HFF-Myc (cell line): Measurements from ENCODE around the gene CLDN7.

ENCODE experiments used
- DNase-seq: peaks from one replicate; pipeline ENCODE4 v3.0.0-alpha.2; 2011; ENCODE audit warnings: low read depth; ENCODE audit errors: extremely low read depth
- H3K4me3 ChIP-seq: replicated peaks from 2 replicates; pipeline ENCODE4 v1.5.1; 2011; ENCODE audit warnings: low read depth, mild to moderate bottlenecking, control low read depth, low read length
- TF ChIP-seq, protein P1 (sequence below): IDR thresholded peaks from 2 replicates; pipeline ENCODE4 v1.5.1; 2012; ENCODE audit warnings: mild to moderate bottlenecking, low read depth, low read length, control low read depth; ENCODE audit errors: missing control alignments

CLDN7 gene

GRCh38 chr17:7218758-7219157 is 43.5 kb downstream of the CLDN7 start:
- TF ChIP-seq, protein P1, sequence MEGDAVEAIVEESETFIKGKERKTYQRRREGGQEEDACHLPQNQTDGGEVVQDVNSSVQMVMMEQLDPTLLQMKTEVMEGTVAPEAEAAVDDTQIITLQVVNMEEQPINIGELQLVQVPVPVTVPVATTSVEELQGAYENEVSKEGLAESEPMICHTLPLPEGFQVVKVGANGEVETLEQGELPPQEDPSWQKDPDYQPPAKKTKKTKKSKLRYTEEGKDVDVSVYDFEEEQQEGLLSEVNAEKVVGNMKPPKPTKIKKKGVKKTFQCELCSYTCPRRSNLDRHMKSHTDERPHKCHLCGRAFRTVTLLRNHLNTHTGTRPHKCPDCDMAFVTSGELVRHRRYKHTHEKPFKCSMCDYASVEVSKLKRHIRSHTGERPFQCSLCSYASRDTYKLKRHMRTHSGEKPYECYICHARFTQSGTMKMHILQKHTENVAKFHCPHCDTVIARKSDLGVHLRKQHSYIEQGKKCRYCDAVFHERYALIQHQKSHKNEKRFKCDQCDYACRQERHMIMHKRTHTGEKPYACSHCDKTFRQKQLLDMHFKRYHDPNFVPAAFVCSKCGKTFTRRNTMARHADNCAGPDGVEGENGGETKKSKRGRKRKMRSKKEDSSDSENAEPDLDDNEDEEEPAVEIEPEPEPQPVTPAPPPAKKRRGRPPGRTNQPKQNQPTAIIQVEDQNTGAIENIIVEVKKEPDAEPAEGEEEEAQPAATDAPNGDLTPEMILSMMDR, result no peak
- no peak overlapping the region for H3K4me3 ChIP-seq

DNA sequence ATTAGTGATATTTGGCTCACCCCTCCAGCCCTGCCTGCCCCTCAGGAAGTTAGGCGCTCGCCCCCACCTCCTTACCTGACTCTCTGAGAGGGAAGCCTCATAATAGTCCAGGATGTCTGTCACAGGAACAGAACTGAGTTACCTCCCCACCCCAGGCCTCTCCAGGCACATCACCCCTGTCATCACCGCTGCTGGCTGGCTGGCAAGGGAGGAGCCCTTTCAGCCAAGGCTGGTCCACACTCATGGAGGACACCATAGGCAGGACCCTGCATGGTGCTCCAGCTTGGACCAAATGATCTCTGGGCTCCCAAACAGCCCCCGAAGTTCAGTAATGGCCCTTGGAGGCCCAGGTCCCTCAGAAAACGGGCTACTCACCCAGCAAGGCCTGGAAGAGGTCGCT is 44.1 kb downstream of the CLDN7 start:
- H3K4me3 ChIP-seq, result peak overlapping the region; percentile 63; the same call in 1 of the 2 replicates
- TF ChIP-seq, protein P1, result no peak
- no peak for DNase-seq

More at GRCh38 chr17:7218758-7219157, 43.5 kb downstream of the CLDN7 start:
- no peak for DNase-seq

- DNase-seq, result no peak
- TF ChIP-seq, protein P1, result no peak
- peak overlapping the region; percentile 63 for H3K4me3 ChIP-seq
Measured at GRCh38 chr17:7217113-7217987, 44.9 kb downstream of the CLDN7 start.

DNA sequence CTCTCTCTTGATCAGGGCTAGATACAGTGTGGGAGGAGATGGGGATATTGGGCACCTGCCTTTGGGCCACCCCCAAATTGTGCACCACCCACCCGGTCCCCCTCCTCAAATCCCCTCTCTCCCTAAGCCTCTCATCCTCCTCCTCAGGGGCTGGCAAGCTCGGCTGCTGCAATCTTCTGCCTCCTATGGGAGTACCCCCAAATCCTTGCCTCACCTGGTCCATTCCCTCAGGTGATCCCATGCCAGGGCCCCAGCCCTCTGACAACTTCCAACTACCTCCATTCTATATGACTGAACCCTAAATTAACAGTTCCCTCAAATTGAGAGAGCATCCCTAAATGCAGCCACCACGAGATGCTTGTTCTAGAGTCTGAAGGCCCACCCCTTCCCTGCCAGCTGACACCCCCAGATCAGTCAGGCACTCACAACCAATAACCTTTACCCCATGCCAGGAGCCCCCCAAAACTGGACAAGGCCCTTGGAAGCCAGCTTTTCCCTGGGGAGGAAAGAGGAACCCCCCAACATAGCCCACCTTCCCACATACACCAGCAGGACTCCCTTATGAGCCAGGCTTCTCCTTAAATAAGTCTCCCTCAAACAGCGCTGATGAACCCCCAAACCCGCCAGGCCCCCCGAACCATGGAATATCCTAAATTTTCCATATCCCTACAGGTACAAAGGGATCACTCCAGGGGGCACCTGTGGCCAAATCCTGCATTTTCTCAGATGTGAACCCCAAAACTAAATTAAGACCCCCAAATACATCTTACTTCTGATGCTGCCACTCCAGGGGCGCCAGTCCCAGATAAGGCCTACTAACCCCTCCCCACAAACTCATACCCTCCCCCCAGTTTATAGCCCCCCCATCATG is 45.8 kb downstream of the CLDN7 start:
- TF ChIP-seq, protein P1, result no peak
- H3K4me3 ChIP-seq, result peak overlapping the region; percentile 63
- DNase-seq, result no peak

DNA sequence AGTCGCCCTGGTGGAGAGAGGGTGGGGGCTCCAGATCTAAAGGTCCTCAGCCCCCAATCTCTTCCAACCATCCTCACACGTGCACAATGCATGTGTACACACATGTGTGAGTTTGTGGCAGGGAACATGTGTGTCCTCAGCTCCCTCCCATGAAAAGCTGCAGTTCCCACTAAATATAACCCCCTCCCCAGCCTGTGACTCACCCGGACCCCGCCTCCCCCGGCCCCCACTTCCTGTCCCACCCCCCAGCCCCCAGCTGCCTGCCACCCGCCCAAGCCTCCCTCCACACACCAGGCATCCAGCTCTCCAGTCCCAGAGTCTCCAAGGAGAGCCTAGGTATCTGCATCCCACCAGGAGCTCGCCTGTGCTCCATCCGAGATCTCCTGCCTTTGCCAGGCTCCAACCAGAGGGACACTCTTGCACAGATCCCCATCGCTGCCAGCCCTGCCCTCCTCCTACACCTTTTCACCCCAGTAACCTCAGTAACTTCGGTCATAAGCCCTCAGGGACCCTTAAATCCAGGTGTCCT is 46.6 kb downstream of the CLDN7 start:
- H3K4me3 ChIP-seq, result peak overlapping the region; percentile 63
- DNase-seq, result no peak
- TF ChIP-seq, protein P1, result no peak

DNA sequence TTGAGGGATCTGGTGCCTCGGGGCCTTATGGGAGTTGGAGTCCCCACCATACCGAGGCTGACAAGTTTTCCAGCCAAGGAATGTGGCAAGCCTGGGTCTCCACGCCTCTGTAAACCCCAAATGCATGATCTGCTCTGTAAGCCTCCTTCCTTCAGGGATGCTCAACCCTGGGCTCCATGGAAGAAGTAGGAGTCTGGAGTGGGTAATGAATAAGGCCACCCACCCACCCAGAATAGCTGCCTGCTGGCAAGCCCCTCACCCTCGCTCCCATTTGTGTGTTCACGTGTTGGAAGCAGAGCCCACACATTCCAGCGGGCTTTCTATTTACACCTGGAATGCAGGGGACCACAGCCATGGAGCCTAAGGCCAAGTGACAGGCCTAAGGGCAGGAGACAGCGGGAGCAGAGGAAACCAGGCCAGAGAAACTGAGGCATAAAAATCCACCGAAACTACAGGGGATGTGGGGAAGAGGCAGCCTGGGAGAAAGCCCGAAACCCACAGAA is 47.1 kb downstream of the CLDN7 start:
- H3K4me3 ChIP-seq, result peak overlapping the region; percentile 63
- no peak for DNase-seq

More for the DNA sequence above, 47.1 kb downstream of the CLDN7 start:
- TF ChIP-seq, protein P1, result no peak
